MM.1S (cell line): ENCODE results near the gene MCF2L2.

Experiments
- DNase-seq: peaks from one replicate; pipeline ENCODE4 v3.0.0-alpha.2; 2015
- H2AFZ ChIP-seq: fragments of 300-600 bp; sonication (generic); 2 replicates; pipeline ENCODE4 v1.6.0; 2016; ENCODE audit warnings: antibody characterized with exemption, low read length
- H3F3A ChIP-seq: fragments of 300-600 bp; sonication (generic); 2 replicates; pipeline ENCODE4 v1.6.1; 2016; ENCODE audit warnings: mild to moderate bottlenecking, antibody characterized with exemption, low read length, moderate library complexity, mixed read lengths; ENCODE audit not compliant: insufficient read depth
- H3K27ac ChIP-seq: fragments of 300-600 bp; sonication (generic); 2 replicates; pipeline ENCODE4 v1.5.1; 2016; ENCODE audit warnings: mild to moderate bottlenecking, low read length
- H3K27me3 ChIP-seq: fragments of 300-600 bp; sonication (generic); replicated peaks from 2 replicates; pipeline ENCODE4 v1.6.0; 2016; ENCODE audit warnings: low read length; ENCODE audit not compliant: insufficient read depth
- H3K36me3 ChIP-seq: fragments of 300-600 bp; sonication (generic); replicated peaks from 2 replicates; pipeline ENCODE4 v1.6.1; 2016; ENCODE audit warnings: mild to moderate bottlenecking, low read length, mixed read lengths; ENCODE audit not compliant: insufficient read depth
- H3K4me1 ChIP-seq: fragments of 300-600 bp; sonication (generic); 2 replicates; pipeline ENCODE4 v1.6.1; 2016; ENCODE audit warnings: low read length, mixed read lengths
- H3K4me2 ChIP-seq: fragments of 300-600 bp; sonication (generic); 2 replicates; pipeline ENCODE4 v1.6.0; 2016; ENCODE audit warnings: low read depth, low read length
- H3K4me3 ChIP-seq: fragments of 300-600 bp; sonication (generic); 2 replicates; pipeline ENCODE4 v1.5.1; 2016; ENCODE audit warnings: low read length, mixed read lengths
- H3K79me2 ChIP-seq: fragments of 300-600 bp; sonication (generic); 2 replicates; pipeline ENCODE4 v1.6.1; 2016; ENCODE audit warnings: mixed run types, low read length, mixed read lengths
- H3K9ac ChIP-seq: fragments of 300-600 bp; sonication (generic); 2 replicates; pipeline ENCODE4 v1.6.1; 2016; ENCODE audit warnings: low read length, mixed read lengths
- H3K9me2 ChIP-seq: fragments of 300-600 bp; sonication (generic); replicated peaks from 2 replicates; pipeline ENCODE4 v1.6.1; 2016; ENCODE audit warnings: mild to moderate bottlenecking, low read length, mixed read lengths; ENCODE audit not compliant: insufficient read depth
- H3K9me3 ChIP-seq: fragments of 300-600 bp; sonication (generic); replicated peaks from 2 replicates; pipeline ENCODE4 v1.6.1; 2016; ENCODE audit warnings: mild to moderate bottlenecking, low read length, mixed read lengths; ENCODE audit not compliant: insufficient read depth
- H4K20me1 ChIP-seq: fragments of 300-600 bp; sonication (generic); 2 replicates; pipeline ENCODE4 v1.6.1; 2016; ENCODE audit warnings: mild to moderate bottlenecking, low read length, moderate library complexity, mixed read lengths; ENCODE audit not compliant: insufficient read depth
- EZH2 ChIP-seq: fragments of 300-600 bp; sonication (generic); optimal IDR thresholded peaks from 2 replicates; pipeline ENCODE3; 2017; ENCODE audit warnings: low read depth, mild to moderate bottlenecking, antibody characterized with exemption, low read length, mixed read lengths
- EZH2phosphoT487 ChIP-seq: fragments of 300-600 bp; sonication (generic); IDR thresholded peaks from 2 replicates; pipeline ENCODE4 v1.6.1; 2018; ENCODE audit warnings: antibody characterized with exemption, low read length
- TF ChIP-seq, protein P1 (sequence below): fragments of 300-600 bp; sonication (generic); IDR thresholded peaks from 2 replicates; pipeline ENCODE4 v1.5.1; 2016; ENCODE audit warnings: antibody characterized with exemption, low read length, mixed read lengths

The MCF2L2 gene

DNA sequence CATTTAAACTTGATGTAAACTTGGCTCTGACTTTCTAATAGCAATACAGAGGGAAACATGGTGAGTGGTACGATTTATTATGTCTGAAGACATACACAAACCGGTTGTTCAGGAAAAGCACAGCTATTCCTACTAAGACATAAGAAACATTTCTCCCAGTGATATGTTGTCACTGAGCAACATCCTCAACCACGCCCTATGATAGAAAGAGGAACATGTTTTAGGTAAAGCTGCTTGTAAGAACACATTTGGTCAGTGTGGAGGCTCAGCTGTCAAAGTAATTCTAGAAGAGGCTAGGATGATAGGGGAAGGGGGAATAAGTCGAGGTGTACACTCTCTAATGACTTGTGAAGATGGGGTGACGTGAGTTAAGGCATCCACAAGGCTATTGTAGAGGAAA is 218.1 kb downstream of the MCF2L2 start:
- Histone ChIP-seq H3K79me2 (no peaks in the 10 kb centered on the region), H3K9me2 (no peaks in the 10 kb centered on the region), H4K20me1 (no peaks in the 10 kb centered on the region), H2AFZ (no peak overlapping the region), H3K9me3 (no peaks in the 10 kb centered on the region), H3K4me1 (no peaks in the 10 kb centered on the region), H3K36me3 (no peaks in the 10 kb centered on the region), H3K4me2 (no peak overlapping the region), H3K27me3 (no peaks in the 10 kb centered on the region), H3F3A (no peaks in the 10 kb centered on the region), H3K4me3 (no peak overlapping the region), H3K27ac (no peak overlapping the region), H3K9ac (no peak overlapping the region)
- TF ChIP-seq EZH2phosphoT487 (no peak), EZH2 (no peak)
- TF ChIP-seq, protein P1, sequence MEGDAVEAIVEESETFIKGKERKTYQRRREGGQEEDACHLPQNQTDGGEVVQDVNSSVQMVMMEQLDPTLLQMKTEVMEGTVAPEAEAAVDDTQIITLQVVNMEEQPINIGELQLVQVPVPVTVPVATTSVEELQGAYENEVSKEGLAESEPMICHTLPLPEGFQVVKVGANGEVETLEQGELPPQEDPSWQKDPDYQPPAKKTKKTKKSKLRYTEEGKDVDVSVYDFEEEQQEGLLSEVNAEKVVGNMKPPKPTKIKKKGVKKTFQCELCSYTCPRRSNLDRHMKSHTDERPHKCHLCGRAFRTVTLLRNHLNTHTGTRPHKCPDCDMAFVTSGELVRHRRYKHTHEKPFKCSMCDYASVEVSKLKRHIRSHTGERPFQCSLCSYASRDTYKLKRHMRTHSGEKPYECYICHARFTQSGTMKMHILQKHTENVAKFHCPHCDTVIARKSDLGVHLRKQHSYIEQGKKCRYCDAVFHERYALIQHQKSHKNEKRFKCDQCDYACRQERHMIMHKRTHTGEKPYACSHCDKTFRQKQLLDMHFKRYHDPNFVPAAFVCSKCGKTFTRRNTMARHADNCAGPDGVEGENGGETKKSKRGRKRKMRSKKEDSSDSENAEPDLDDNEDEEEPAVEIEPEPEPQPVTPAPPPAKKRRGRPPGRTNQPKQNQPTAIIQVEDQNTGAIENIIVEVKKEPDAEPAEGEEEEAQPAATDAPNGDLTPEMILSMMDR = no peak
- DNase-seq = no peak

DNA sequence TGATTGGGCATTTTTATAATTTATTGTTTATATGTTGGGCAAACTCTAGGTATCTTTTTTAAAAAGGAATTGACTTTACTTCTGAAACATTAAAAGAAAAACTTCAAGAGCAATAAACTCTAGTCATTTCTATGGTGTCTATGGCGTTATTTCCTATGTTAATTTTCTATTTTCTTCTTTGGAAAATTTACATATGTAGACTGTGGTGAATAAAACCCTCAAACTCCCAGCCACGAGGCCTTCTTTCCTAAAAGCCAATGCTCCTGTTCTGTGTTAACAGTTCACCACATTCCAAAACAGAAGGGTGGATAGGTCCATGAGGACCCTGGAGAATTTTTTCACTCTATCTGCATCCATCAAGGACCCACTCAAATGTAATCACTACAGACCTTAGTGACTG is 219.6 kb downstream of the MCF2L2 start:
- TF ChIP-seq EZH2 (no peak), EZH2phosphoT487 (no peak)
- TF ChIP-seq, protein P1 = no peak
- Histone ChIP-seq H3K4me1 (no peaks in the 10 kb centered on the region), H2AFZ (no peak overlapping the region), H3K36me3 (no peaks in the 10 kb centered on the region), H3K4me3 (no peak overlapping the region), H3F3A (no peaks in the 10 kb centered on the region), H3K4me2 (no peak overlapping the region), H3K9me2 (no peaks in the 10 kb centered on the region), H3K9ac (no peak overlapping the region), H4K20me1 (no peaks in the 10 kb centered on the region), H3K9me3 (no peaks in the 10 kb centered on the region), H3K27ac (no peak overlapping the region), H3K79me2 (no peaks in the 10 kb centered on the region), H3K27me3 (no peaks in the 10 kb centered on the region)
- DNase-seq = no peak

DNA sequence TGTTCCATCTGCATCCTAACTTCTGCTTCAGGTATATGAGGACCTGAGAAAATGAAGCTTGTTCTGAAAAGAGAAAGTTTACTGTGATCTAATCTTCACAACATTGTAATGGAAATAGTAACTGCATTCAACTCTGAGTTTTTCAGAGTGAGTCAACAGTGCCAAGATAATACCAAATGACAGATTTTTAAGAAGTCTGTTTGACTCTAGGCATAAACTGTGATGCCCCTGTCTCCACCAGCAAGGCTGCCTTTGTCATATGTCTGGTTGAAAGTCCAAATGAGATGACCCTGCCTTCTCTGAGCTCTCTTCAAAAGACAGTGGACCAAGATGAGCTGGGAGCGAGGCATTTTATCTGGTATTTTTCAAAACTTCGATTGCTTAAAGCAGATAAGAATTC is 220.2 kb downstream of the MCF2L2 start:
- DNase-seq = no peak
- TF ChIP-seq EZH2 = no peak
- TF ChIP-seq EZH2phosphoT487 = no peak
- TF ChIP-seq, protein P1 = no peak
- H3K9ac ChIP-seq = no peak overlapping the region
- no peaks in the 10 kb centered on the region for H3K9me2 ChIP-seq
- H3K9me3 ChIP-seq = no peaks in the 10 kb centered on the region
- no peaks in the 10 kb centered on the region for H4K20me1 ChIP-seq
- no peak overlapping the region for H3K4me2 ChIP-seq
- no peaks in the 10 kb centered on the region for H3K4me1 ChIP-seq
- H3F3A ChIP-seq = no peaks in the 10 kb centered on the region
- H3K4me3 ChIP-seq = no peak overlapping the region
- H3K27me3 ChIP-seq = no peaks in the 10 kb centered on the region
- no peak overlapping the region for H3K27ac ChIP-seq
- H2AFZ ChIP-seq = no peak overlapping the region
- H3K79me2 ChIP-seq = no peaks in the 10 kb centered on the region
- H3K36me3 ChIP-seq = no peaks in the 10 kb centered on the region
